Activated T-helper 1 cell treated with Interleukin-2 at 50 U/mL for 16 hours (primary cell): ENCODE results near the gene RAB15.
A peak's percentile ranks its signal among the peaks of the same experiment; 100 is the strongest.

ENCODE experiments used
- DNase-seq: peaks from one replicate; pipeline ENCODE4 v3.0.0-alpha.2; 2020; ENCODE audit warnings: low read depth

RAB15 gene

DNA sequence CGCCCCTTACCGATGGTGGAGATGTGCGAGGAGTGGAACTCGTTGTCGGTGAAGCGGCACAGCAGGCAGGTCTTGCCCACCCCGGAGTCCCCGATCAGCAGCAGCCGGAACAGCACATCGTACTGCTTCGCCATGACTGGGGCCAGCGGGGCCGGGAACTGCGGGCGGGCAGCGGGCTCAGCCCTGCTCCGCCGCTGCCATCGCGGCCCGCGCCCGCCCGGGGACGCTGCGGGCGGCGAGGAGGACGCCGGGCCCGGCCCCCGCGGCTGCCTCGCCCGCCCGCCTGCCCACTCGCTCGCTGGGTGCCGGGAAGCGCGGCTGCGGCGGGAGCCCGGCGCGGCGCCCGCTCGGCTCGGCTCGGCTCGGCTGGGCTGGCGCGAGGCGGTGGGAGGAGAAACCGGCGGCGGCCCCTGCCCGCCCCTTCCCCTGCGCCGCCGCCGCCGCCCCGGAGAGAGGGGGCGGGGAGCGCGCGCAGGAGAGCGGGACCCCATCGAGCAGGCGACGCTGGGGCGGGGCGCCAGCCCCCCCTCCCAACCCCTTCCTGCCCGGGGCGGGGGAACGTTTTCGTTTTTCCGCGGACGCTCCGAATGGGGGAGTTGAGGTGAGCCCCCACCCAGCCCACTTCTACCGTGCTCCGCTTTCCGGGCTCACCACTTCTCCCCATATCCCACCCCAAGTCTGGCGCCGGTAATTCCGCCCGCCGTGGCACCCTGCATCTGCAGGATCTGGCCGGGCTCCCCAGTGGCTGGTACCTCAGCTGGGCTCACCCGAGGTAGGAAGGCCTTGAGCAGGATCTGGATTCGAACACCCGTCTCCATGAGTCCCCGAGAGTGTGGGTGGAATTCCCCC, at the start of gene RAB15:
RAB15 (minus strand) TSS at position 394 of the 849 bp plus-strand sequence; CDS start at position 134, 260 bp downstream.
- peak; percentile 30 for DNase-seq

DNA sequence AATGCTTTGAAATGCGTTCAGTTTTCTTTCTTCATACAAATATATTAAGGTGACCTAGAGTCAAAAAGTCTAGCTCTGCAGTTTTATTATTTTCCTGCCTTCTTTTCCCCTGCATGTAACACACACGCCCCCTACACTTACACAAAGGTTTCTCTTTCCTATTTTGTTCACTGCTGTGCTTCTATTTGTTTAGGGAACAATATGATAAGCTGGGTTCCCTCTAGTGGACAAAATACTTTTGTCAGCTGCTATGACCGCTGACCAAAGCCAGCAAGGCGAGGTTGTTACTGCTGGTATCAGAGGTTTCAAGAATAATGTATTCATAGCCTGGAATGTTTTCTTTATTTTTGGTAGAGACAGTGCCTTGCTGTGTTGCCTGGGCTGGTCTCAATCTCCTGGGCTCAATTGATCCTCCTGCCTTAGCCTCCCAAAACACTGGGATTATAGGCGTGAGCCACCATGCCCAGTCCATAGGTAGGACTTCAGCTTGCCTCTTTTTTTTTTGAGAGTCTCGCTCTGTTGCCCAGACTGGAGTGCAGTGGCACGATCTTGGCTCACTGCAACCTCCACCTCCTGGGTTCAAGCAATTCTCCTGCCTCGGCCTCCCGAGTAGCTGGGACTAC, 47.9 kb upstream of the RAB15 start:
- DNase-seq: no peak

GRCh38 chr14:65016471-65016870, 44.3 kb upstream of the RAB15 start:
- DNase-seq: no peak

- no peak for DNase-seq
Observed at GRCh38 chr14:65015391-65015790, 43.3 kb upstream of the RAB15 start.

DNA sequence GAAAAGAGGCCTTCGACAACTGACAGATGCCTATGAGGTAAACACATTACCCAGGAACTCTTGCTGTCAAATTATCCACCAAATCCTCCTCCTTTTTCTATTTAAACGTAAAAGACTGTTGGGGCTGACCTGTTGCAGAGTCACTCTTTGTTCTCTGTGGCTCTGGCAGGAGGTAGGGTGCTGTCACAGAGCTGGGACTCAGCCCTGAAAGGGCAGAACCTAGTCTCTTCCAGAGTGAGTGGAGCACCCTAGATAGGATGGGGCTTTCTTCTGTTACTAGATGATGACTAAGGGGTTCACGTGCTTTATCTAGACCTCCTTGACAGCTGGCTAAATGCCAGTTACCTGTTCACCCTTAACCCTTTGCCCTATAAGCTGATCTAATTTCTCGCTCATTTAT, 40.2 kb upstream of the RAB15 start:
- DNase-seq: no peak

- no peak for DNase-seq
Observed at GRCh38 chr14:65011538-65011937, 39.4 kb upstream of the RAB15 start.

DNA sequence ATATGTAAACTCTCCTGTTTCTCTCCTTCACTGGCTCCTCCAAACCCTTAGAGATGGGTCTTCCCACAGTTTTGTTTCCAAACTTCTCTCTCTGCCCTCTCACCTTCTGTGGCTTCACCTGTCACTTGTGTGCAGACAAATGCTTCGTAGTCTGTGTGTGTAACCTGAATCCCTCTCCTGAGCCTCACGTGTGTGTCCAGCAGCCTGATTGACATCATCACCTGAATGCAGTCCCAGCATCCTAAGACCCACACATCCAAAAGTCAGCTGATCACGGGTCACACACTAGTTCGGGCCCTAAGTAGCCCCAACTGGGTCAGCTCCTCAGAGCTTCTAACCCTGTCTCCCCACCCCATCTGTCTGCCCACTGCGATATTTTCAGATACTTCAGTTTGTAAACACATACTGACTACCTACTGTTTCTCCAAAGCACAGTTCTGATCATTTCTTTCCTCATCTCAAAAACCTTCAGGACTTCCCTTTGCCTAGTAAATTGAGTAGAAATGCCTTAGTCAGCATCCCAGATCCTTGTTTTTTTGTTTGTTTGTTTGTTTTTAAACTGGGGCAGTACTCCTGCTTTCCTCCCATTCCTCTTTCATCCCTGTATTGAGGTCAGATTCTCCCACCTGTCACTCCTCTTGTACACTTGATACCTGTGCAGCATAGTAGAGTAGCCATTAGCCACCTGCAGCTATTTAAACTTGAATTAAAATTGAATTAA, 38.2 kb upstream of the RAB15 start:
- no peak for DNase-seq

DNA sequence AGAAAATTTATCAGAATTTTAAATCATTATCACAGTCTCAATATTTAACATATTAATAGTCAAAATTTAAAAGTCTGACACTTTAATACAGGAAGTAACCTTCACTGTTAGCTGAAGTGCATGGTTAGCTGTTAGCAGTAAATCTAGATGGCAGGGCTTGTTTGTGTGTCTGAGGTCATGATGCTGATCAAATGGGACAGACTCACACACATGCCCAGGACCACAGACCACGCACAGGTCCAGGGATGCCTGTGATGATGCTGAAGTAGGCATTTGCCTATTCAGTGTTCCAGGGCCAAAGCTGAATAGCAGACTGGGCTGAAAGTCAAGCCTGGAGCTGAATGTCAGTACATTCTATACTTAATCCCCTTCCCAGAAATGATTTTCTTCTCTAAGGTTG, 35.1 kb upstream of the RAB15 start:
- no peak for DNase-seq

DNA sequence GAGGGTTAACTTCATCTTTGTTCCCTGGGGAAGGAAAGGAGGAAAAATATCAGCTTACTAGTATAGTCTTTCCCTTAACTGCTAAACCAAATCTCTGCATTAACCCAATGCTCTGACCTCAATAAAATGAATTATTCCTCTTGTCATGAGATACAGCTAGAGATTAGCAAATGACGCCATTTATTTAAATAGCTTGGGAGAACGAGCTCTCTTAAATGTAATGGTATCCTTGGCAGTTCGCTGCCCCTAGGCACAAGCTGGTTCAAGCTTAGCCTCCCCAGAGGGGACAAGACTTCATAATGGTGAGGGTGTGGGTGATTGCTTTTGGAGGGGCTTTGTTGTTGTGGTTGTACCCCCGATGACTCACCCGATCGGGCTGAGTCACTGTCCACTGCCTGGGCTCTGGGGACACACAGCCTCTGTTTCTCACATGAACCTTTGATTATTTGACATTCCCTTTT, 34.2 kb upstream of the RAB15 start:
- DNase-seq: no peak

DNA sequence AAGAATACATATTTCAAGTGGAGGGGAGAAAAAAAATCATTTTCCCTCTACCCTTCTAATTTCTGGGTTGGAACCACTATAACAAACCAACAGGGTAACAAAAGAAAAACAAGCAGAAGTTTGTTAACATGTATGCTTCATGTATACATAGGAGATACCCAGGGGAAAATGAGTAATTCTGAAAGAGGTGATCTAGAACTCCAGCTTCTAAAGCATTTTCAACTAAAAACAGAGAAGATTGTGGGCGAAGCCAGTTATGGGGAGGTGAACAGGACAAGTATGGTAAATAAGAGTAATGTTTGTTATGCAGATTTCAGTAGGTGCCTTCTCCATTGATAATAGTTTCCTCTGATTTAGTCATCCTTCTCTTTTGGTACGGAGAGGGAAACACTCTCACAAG, 31.3 kb upstream of the RAB15 start:
- no peak for DNase-seq

GRCh38 chr14:65002586-65003210, 30.6 kb upstream of the RAB15 start:
- no peak for DNase-seq

- DNase-seq: no peak
Observed at GRCh38 chr14:65001723-65002122, 29.6 kb upstream of the RAB15 start.

DNA sequence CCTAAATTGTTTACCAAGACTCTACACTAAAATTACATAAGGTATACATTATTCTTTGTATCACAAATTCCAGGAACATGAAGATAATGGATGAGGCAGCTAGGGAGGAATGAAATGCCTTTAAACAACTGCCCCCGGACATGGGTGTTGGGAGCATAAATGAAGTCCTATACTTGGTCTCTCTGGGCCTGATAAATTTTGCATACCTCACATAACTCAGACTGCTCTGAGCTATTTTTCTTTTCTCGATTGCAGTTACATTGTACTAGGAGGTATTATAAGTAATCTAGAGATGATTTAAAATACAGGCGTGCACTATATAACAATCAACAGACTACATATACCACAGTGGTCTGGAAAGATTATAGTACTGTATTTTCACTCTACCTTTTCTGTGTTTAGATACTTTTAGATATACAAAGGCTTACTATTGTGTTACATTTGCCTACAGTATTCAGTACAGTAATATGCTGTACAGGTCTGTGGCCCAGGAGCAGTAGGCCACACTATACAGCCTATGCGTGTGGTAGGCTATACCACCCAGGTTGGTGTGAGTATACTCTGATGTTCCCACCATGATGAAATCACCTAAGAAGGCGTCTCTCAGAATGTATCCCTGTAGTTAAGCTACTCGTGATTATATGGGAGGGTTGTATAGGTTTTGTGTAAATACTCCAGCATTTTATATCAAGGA, 28.9 kb upstream of the RAB15 start:
- DNase-seq: no peak

- DNase-seq: no peak
Observed at GRCh38 chr14:64998455-64998931, 26.4 kb upstream of the RAB15 start.

DNA sequence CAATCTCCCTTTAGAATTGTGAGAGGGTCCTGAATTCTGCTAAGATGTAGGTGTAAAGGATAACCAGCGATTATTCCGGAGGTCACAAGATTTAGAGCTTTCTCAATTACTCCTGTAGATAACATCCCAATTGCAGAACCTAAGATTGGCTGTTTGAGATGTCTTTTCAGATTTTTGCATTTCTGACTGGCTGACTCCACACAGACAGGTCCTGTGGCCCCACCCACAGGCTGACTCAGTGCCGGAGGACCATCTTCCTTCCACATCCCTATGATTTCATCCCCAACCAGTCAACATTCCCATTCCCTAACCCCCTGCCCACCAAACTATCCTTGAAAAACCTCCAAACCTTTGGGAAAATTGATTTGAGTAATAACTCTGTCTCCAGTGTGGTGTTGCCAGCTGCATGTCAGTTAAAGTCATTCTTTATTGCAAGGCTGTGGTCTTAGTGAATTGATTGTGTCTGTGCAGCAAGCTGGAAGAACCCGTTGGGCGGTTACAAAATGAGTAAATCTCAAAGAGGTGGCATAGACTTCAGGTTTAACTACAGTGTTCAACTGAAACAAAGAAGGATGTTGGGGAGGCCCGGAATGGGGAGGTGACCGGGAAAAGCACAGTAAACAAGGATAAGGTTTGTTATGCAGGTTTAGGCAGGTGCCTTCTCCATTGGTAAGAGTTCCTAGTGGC, 25.1 kb upstream of the RAB15 start:
- DNase-seq: no peak

DNA sequence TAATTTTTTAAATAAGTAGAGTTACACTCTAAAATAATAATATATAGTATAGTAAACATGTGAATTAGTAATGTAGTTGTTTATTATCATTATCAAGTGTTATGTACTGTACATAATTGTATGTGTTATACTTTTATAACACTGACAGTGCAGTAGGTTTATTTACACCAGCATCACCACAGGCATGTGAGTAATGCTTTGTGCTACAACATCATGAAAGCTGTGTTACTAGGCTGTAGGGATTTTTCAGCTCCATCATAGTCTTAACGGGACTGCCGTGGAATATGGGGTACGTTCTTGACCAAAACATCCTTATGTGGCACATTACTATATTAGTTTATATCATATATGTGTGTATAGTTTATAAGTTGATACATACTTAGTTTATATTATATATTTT, 23.2 kb upstream of the RAB15 start:
- no peak for DNase-seq

DNA sequence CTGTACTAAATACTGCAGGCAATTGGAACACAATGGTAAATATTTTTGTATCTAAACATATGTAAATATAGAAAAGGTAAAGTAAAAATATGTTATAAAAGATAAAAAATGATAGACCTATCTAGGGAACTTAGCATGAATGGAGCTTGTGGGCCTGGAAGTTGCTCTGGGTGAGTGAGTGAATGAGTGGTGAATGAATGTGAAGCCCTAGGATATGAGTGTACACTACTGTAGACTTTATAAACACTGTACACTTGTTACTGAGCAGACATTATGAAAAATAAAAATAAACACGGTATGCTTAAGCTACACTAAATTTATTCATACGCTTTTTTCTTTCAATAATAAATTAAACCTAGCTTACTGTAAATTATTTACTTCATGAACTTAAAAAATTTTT, 22.4 kb upstream of the RAB15 start:
- no peak for DNase-seq

DNA sequence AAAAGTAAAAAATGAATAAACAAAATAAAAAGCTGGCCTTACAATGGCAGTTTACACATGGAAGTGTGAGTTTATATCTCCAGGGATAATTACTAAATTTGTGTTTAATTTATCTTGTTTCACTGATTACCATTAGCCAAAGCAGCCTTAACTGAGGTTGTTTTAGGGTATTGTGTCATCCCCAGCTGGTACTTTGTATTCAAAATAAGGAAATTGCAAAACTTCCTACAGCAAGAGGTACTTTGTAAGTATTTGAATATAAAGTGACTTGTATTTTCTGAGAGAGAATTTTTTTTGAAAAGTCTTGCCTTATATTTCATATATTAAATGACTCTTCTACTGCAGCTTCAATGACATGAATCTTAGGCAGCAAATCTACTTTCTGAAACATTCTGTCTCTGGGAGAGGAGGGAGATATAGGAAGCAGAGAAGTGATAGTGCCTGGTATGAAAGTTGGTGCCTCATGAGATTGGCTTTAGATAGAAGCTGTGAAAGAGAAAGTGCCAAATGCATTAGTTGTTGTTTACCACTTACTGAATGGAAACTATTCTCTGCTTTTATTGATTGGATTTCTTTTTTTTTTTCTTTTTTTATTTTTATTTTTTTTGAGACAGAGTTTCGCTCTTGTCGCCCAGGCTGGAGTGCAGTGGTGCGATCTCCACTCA, 21.3 kb upstream of the RAB15 start:
- DNase-seq: no peak

DNA sequence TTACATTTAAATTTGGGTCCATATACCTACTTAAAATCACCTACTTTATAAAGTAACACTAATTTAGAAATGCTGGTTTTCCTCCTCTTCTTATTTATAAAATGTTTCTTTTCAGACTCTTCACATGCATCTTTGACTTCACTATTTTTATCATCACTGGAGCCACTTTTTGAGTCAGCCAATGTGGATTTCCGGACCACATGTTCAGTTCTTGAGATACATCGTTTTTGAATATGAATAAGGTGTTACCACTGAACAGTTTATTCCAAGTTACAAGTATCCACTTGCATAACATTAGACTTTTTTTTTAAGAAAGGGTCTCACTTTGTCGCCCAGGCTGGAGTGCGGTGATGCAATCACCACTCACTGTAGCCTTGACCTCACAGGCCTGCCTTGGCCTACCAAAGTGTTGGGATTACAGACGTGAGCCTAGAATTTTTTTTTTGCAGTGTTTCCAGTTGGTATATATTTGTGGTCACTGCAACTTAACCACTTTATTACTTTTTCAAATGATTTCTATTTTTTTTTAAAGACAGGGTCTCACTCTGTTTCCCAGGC, 20.3 kb upstream of the RAB15 start:
- DNase-seq: no peak

DNA sequence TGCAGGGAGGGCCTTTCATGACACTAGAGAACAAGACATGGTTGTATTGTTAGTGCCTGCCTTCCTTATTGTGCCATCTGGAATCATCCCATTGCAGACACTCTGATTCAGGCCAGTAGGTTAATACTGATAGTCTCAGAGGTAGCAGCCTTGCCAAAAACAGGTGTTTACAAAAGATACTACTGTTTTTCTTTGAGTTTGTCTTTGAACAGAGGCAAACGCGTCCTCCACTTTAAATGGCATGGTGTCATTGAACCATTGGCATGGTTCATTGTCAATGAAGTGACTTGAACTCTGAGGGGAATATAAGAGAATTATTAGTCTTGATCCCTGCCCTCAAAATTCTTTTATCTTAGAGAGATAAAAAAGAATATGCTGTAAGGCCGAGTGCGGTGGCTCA, 18.8 kb upstream of the RAB15 start:
- no peak for DNase-seq
